Mononuclear cell (primary cell): ENCODE measurements around the gene CDX1. TPM values are rescaled to one million over a fixed set of nuclear protein-coding genes. Genes with fewer than 3 reads are reported as not detected.
"Not testable (repeated sequence)": the region's sequence is repeated elsewhere in the genome, so short reads cannot be mapped to it uniquely, and the experiment has no call there.

Experiments used
- H3K27me3 ChIP-seq: 2 replicates; pipeline ENCODE4 v1.6.0; 2011; ENCODE audit warnings: low read length, control low read depth; ENCODE audit not compliant: insufficient read depth
- H3K4me1 ChIP-seq: 2 replicates; pipeline ENCODE4 v1.5.1; 2011; ENCODE audit warnings: mild to moderate bottlenecking, low read length, control low read depth; ENCODE audit not compliant: insufficient read depth
- H3K4me3 ChIP-seq: 2 replicates; pipeline ENCODE4 v1.5.1; 2011; ENCODE audit warnings: mild to moderate bottlenecking, low read length, moderate library complexity
- H3K9me3 ChIP-seq: 2 replicates; pipeline ENCODE4 v1.5.1; 2011; ENCODE audit warnings: low read depth, mild to moderate bottlenecking, control low read depth, low read length
- total RNA-seq: library from RNA; depleted of rRNA; stranded (reverse); fragments of >200 nt; gene quantifications from one replicate; pipeline ENCODE4 v1.2.3, GENCODE V29; 2012

The CDX1 gene
- total RNA-seq, 1 donor, result not detected

DNA sequence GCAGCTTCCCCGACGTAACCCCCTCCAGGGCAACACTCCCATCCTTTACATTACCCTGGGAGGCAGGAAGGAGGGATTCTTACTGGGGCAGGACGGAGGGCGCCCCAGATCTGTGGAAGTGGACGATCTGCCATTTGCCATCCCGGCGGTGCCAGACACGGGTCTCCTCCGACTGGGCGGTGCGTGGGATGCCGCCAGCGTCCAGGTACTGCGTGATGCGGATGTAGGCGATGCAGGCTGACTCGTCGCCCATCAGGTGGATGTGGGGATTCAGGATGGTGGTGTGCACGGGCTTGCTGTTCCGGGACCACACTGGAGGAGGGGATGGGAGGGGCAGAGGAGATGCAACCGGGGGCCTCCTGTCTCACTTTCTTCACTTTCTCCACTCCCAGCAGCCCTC lies 56.3 kb downstream of the CDX1 start:
- no peaks in the 10 kb centered on the region for H3K4me1 ChIP-seq
- H3K9me3 ChIP-seq, result no peaks in the 10 kb centered on the region
- no peak overlapping the region for H3K4me3 ChIP-seq
- H3K27me3 ChIP-seq, result no peaks in the 10 kb centered on the region

DNA sequence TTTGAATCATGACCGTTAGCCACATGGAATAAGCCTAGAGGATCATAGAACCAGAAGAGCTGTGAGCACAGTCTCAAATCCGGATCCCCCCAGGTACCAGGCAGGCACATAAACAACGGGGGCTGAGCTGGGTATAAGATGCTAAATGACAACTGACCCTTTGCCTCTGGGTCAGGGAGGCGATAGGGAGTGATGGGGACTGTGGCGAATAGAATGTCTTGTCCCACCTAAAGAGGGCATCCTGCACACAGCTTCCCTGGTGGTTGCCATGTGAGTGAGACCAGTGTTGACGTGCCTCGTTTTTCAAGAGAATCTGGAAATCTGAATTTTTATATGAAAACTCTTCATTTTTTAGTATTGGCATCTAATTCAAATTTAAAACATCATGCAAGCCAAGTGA lies 56.9 kb downstream of the CDX1 start:
- Histone ChIP-seq H3K27me3 (no peaks in the 10 kb centered on the region), H3K4me1 (no peaks in the 10 kb centered on the region), H3K9me3 (no peaks in the 10 kb centered on the region), H3K4me3 (no peak overlapping the region)

DNA sequence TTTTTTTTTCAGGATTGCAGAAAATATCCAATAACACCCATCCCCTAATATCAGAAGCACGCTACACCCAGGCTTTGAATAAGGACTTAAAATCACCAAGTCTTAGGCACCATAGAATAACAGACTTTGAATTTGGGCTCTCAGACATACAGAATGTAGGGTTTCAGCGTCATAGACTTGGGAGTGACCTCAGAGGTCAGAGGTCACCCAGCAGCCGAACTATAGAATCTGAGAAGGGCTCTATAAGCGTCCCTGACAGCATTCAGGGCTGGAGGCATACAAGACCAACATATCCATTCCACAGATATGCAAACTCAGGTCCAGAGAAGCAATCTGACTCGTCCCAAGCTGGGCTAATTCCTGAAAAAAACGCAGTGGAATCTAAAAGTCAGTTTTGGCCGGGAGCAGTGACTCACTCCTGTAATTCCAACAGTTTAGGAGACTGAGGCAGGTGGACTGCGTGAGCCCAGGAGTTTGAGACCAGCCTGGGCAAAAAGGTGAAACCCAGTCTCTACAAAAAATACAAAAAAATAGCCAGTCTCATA lies 58.0 kb downstream of the CDX1 start:
- Histone ChIP-seq H3K9me3 (no peaks in the 10 kb centered on the region), H3K27me3 (no peaks in the 10 kb centered on the region), H3K4me3 (no peak overlapping the region), H3K4me1 (no peaks in the 10 kb centered on the region)

DNA sequence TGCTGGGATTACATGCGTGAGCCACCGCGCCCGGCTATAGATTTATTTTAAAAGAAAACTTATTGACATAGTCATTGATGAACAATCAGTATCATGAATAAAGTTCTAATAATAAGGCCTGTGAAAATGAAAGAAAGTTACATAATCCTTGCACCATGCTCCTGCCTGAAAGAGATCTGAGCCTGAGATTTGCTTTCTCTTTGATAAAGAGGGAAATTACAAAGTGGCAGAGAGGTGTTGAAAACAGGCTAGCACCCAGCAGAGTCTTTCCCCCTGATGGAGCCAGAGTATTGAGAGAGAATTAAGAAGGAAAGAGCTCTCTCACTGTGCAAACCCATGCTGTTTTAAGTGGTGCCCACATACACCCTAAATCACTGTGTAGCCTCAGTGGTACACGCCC lies 60.5 kb downstream of the CDX1 start:
- H3K27me3 ChIP-seq, result no peaks in the 10 kb centered on the region
- H3K4me1 ChIP-seq, result no peaks in the 10 kb centered on the region
- no peak overlapping the region for H3K4me3 ChIP-seq
- no peaks in the 10 kb centered on the region for H3K9me3 ChIP-seq

DNA sequence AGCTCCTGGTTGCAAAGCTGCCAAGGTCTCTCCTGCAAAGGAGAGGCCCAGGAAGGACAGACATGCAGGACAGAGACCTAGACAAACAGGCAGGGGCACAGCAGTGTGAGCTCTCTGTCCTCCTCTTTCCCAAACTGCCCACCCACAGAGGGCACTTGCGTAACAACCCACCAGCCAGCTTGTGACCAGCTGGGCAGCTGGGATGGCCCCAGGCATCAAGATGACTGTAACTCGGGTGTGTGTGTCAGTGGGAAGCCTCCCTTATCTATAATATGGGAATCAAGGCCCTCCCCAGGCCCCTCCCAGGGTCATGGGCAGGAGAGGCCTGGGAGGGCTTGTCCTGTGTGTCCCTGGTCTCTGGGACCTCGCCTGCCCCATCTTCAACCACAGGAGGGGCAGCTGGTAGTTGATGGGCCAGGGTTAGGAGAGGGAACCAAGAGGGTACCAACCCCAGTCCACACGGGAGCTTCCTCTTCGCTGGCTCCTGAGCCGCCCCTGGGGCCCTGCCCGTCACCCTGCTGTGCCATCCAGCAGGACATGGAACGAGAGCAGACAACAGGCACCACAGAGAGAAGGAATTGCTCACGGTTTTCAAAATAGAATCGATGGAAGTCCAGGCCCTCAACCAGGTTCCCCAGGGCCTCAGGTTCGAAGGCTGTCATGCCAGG lies 61.2 kb downstream of the CDX1 start:
- Histone ChIP-seq H3K27me3 (no peaks in the 10 kb centered on the region), H3K4me1 (no peaks in the 10 kb centered on the region), H3K4me3 (no peak overlapping the region), H3K9me3 (no peaks in the 10 kb centered on the region)

DNA sequence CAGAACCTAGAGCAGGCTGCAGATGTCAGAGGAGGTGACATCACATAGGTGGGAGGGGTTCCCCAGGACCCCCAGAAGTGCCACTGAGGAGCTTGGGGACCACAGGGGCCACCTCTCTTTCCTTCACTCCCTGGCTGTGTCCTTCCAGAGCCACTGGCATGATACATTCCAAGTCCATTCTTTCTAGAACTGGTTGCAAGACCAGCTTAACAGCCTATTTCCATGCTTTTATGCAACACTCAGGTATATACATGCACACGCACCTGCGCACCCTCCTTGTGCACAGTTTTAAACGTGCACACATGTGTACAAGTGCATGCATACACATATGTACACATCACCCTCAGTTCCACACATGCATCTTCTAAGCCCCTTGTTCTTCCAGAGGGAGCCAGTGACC lies 63.0 kb downstream of the CDX1 start:
- H3K4me1 ChIP-seq, result peaks cover 2% of the 10 kb centered on the region
- H3K27me3 ChIP-seq, result no peaks in the 10 kb centered on the region
- H3K4me3 ChIP-seq, result no peak overlapping the region
- H3K9me3 ChIP-seq, result no peaks in the 10 kb centered on the region

DNA sequence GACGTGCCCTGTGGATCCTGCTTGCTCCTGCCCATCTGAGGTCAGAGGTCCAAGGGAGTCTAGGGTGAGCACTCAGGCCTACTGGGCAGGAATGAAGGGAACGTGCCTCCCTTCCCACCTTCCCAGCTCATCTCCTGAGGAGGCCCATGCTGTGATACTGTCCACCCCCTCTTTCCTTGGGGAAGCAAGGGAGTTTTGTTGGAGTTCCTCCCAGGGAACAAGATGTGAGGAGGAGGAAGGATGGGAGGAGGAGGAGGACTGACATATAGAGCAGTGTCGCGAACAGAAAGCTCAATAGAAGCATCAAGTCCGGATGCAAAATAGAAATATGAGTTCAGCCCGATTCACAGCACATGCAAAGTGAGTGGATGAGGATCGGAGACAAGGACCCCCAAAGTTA lies 64.3 kb downstream of the CDX1 start:
- Histone ChIP-seq H3K4me1 (peaks cover 10% of the 10 kb centered on the region), H3K9me3 (no peaks in the 10 kb centered on the region), H3K27me3 (no peaks in the 10 kb centered on the region), H3K4me3 (no peak overlapping the region)

DNA sequence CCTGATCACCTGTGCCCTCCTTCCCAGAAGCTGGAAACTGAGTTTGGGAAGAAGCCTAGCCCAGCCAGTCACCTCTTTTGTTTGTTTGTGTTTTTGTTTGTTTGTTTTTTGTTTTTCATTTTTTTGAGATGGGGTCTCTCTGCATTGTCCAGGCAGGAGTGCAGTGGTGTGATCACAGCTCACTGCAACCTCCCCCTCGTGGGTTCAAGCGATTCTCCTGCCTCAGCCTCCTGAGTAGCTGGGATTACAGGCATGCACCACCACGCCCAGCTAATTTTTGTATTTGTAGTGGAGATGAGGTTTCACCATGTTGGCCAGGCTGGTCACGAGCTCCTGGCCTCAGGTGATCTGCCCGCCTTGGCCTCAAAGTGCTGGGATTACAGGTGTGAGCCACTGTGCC lies 67.1 kb downstream of the CDX1 start:
- not testable (repeated sequence) for H3K4me3 ChIP-seq, H3K27me3 ChIP-seq, H3K4me1 ChIP-seq, H3K9me3 ChIP-seq

Other genes with a start within 250 kb of the CDX1 start
- gene PDE6A, start 222.0 kb upstream of the CDX1 start, total RNA-seq, result not detected
- gene SLC26A2, start 206.0 kb upstream of the CDX1 start, total RNA-seq, result 2.7 TPM
- 2.1 TPM for gene TIGD6, start 166.1 kb upstream of the CDX1 start, total RNA-seq
- gene HMGXB3, start 166.0 kb upstream of the CDX1 start, total RNA-seq, result 27.2 TPM
- gene CSF1R, start 80.2 kb upstream of the CDX1 start, total RNA-seq, result 5.2 TPM
- 0.94 TPM for gene PDGFRB, start 10.9 kb upstream of the CDX1 start, total RNA-seq
- 0.10 TPM for gene SLC6A7, start 23.3 kb downstream of the CDX1 start, total RNA-seq
- gene CAMK2A, start 123.0 kb downstream of the CDX1 start, total RNA-seq, result 0.94 TPM
- 4.8 TPM for gene ARSI, start 136.1 kb downstream of the CDX1 start, total RNA-seq
- gene TCOF1, start 190.9 kb downstream of the CDX1 start, total RNA-seq, result 21.7 TPM
- gene CD74, start 246.1 kb downstream of the CDX1 start, total RNA-seq, result 2,135 TPM